ENCODE measurements around the gene NBAS.
A peak's percentile ranks its signal among the peaks of the same experiment; 100 is the strongest.

Gene NBAS

DNA sequence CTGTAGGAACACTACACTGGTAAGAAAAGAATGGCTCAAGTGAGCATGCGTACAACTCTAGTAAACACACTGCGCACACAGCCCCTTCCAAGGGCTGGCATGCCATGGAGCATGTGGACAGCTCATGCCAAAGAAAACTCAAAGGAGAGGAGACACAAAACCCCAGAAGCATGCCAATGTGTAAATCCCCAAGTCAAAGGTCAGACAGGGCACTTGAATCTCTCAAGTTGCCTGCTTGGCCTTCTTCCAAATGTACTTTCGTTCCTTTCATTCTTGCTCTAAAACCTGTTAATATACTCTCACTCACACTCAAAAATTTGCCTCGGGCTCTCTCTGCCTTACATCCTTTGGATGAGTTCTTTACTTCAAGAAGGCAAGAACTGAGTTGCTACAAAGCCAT, 365.3 kb downstream of the NBAS start:
- no peak for DNase-seq
- TF ChIP-seq POLR2A (IDR thresholded peaks at IDR 0.05; ENCODE audit: low read length) (no peak), GATA1 (IDR thresholded peaks at IDR 0.05; ENCODE audit: low read depth, low read length) (no peak)

DNA sequence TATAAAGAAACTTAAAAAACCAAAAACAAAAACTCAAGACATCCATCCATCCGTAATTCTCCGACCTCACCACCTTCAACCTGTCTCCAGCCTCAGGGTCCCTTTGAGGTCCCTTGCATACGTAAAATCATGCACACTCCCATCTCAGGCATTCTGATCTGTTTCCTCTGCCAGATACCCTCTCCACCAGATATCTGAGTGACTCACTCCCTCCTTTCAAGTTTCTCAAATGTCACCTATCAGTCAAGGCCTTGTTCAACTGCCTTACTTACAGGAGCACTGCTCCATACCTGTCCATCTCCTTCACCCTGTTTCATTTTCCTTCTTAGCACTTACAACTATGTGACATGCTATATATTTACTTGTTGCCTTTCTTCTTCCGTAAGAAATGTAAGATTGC, 369.3 kb downstream of the NBAS start:
- peak in 1 of 2 experiments; percentile 16 for DNase-seq
- TF ChIP-seq GATA1 (IDR thresholded peaks at IDR 0.05; ENCODE audit: low read depth, low read length) (no peak), POLR2A (IDR thresholded peaks at IDR 0.05; ENCODE audit: low read length) (no peak)

DNA sequence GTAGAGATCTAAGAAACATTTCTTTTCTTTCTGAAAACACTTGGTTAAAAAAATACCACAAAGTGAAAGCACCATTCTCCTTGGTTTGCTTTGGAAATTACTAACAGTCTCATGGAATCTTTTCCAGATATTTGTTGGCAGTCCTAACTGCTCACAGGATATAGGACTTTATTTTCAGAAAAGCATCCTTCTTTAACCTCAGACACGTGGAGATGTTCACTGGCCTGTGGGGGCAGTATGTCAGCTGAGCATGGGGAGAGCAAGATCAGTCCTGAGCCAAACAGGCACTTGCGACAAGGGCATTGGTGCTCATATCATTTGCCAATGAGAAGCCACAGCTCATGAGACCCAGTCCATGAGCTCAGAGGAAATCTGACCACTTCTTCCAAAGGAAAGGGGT, 371.9 kb downstream of the NBAS start:
- no peak for DNase-seq
- no peak for TF ChIP-seq GATA1 (IDR thresholded peaks at IDR 0.05; ENCODE audit: low read depth, low read length)
- TF ChIP-seq POLR2A (IDR thresholded peaks at IDR 0.05; ENCODE audit: low read length): no peak

DNA sequence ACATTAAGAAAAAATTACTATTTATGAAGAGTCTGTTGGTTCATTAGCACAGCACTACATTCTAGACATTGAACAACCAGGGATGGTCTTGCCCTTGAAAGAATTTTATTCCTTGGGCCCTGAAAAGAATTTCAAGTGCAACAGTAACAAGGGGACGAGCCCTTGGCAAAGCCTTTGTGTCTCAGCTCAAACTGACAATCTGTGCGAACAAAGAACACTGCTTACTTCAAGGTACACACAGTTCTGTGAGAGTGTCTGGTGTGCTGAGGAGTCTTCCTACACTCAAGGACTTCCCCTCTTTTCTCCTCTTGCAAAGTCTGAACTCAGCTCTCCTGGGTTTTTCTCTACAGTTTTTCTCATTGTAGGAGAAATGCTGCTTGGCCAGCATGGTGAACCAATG, 373.4 kb downstream of the NBAS start:
- no peak for TF ChIP-seq POLR2A (IDR thresholded peaks at IDR 0.05; ENCODE audit: low read length)
- TF ChIP-seq GATA1 (IDR thresholded peaks at IDR 0.05; ENCODE audit: low read depth, low read length): no peak
- no peak for DNase-seq

DNA sequence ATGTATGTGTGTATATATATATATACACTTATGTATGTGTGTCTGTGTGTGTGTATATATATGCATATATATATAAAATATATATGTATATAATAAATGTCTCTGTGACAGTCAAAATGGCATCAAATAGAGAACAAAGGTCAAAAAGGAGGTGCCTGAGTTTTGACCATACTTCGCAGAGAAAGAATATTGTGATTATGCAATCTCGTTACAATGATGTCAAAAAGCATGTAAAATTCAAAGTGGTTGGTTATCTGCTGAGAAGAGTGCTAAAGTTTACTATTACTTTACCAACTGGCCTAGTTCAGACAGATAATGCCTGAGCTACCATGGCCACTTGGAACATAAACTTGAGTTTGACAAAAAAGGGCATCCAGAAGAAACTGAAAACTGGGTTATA, 375.0 kb downstream of the NBAS start:
- no peak for DNase-seq
- TF ChIP-seq GATA1 (IDR thresholded peaks at IDR 0.05; ENCODE audit: low read depth, low read length) (no peak), POLR2A (IDR thresholded peaks at IDR 0.05; ENCODE audit: low read length) (no peak)

DNA sequence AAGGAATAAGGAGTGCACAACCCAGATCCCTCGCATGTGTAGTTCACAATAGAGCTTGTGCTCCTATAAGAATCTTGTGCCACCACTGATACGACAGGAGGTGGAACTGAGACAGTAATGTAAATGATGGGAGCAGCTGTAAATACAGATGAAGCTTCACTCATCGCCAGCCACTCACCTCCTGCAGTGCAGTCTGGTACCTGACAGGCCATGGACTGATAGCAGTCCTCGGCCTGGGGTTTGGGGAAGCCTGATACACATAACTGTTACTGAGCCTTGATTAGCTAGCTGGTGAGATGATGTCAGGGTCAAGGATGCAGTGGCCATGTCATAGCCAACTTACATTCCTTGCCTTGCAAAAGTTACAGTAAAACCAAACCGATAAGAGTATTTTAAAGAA, 376.6 kb downstream of the NBAS start:
- DNase-seq: no peak
- TF ChIP-seq POLR2A (IDR thresholded peaks at IDR 0.05; ENCODE audit: low read length): no peak
- TF ChIP-seq GATA1 (IDR thresholded peaks at IDR 0.05; ENCODE audit: low read depth, low read length): no peak

DNA sequence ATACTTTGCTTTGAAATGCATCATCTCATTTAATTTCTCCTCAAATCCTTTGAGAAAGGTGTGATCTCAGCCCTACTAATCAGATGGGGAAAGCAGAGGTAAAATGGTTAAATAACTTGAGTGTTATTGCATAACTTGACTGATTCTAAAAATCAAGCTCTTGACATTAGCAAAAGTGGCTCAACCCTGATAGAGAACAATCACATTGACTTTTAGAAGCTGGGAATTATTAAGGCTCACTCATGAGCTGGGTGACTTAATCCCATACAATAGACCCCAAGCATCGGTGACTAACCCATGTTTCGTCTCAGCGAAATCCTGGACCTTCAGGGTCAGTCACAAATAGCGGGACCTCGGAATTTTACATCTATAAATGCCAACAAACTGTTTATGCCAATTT, 378.9 kb downstream of the NBAS start:
- DNase-seq: no peak
- TF ChIP-seq POLR2A (IDR thresholded peaks at IDR 0.05; ENCODE audit: low read length): no peak

DNA sequence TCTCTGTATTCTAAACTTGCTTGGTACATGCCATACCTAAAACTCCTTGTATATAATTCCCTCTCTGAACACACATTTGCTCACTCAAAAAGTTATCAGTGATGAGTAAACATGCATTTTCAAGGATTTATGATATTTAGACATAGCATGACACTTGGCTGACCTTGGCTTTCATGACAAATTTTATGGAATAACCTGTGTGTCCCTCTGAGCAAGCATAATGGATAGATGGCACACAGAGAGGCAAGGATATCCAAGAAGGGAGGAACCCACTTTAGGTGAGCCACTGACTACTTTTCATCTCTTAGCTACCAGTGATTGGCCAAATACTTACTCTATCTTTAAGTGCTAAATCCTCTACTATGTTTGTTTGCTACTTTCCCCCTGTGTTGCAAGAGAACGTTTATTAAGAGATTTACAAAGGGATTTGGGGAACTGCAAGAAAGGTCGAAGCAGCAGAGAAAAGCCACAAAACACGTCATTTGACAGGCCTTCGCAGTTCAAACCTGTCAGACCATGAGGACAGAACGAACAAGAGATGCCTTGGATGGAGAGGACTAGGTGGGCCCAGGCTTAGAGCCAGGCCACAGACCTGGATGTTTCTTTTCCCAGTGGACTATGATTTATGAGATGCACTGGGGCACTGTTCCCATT, 379.9 kb downstream of the NBAS start:
- TF ChIP-seq POLR2A (IDR thresholded peaks at IDR 0.05; ENCODE audit: low read length): no peak
- DNase-seq: no peak

DNA sequence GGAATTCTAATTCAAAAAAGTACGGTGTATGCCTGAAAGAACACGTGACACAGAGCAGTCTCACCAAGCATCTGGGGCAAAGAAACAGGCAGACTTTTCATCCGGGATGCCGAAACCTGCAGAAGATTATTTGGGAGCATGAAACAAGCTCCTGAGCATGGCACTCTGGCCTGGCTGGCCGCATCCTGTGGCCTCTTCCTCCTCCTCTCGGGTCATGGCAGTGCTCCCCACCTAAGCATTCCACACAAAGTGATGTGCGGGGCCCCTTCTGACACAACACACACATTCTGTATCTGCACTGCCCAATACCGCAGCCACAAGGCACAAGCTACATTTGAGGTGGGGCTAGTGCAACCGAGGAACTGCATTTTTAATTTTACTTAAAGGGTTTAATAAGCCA, 380.8 kb downstream of the NBAS start:
- DNase-seq: no peak
- no peak for TF ChIP-seq POLR2A (IDR thresholded peaks at IDR 0.05; ENCODE audit: low read length)
- TF ChIP-seq GATA1 (IDR thresholded peaks at IDR 0.05; ENCODE audit: low read depth, low read length): no peak

DNA sequence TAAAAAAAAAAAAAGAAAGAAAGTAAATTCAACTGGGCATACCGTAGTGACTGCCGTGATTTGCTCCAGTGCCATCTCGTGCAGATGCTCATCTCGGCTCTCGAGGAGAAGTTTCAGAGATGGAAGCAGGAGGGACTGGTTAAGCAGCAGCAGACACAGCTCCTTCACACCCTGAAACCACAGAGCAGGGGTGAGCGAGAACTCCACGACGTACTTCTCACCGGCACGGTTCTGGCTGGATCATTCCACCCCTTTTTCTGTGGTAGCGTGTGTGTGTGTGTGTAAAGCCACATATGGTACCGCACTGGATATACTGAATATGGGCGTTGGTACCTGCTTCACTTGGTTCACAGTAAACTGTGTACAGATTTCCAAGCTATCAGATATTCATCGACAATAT, 382.2 kb downstream of the NBAS start:
- TF ChIP-seq POLR2A (IDR thresholded peaks at IDR 0.05; ENCODE audit: low read length): no peak
- no peak for TF ChIP-seq GATA1 (IDR thresholded peaks at IDR 0.05; ENCODE audit: low read depth, low read length)
- no peak for DNase-seq

DNA sequence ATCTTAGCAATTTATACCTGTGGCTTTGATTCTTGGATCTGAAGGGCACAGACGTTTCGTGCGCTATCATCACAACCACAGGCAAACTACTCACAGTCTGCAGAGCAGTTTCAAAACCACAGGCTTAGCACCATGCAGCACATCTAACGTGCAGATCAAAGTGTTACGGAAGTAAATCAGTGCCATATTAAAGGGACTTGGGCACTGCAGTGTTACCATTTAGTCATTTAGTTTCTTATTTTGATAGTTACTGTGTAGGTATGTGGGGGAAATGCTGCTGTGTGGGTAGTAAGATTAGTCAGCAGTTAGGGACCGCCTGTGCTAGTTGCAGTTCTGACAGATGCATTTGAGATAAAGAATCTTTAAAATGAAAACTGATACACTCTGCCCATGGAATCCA, 384.0 kb downstream of the NBAS start:
- TF ChIP-seq POLR2A (IDR thresholded peaks at IDR 0.05; ENCODE audit: low read length) (no peak), GATA1 (IDR thresholded peaks at IDR 0.05; ENCODE audit: low read depth, low read length) (no peak)
- DNase-seq: peak; percentile 18 to 36

DNA sequence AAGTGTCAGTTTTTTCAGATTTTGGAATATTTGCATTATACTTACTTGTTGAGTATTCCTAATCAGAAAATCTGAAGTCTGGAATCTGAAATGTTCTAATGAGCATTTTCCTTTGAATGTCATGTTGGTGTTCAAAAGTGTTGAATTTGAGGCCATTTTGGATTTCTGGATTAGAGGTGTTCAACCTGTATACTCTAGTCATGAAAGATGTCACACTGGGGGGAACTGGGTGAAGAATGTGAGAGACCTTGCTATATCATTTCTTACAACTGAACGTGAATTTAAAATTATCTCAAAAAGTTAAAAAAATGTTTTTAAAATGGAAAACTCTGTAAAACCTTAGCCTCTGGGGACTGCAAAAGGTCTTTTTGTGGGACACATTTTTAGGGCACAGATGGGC, 384.5 kb downstream of the NBAS start:
- no peak for DNase-seq
- TF ChIP-seq GATA1 (IDR thresholded peaks at IDR 0.05; ENCODE audit: low read depth, low read length): no peak
- TF ChIP-seq POLR2A (IDR thresholded peaks at IDR 0.05; ENCODE audit: low read length): no peak

DNA sequence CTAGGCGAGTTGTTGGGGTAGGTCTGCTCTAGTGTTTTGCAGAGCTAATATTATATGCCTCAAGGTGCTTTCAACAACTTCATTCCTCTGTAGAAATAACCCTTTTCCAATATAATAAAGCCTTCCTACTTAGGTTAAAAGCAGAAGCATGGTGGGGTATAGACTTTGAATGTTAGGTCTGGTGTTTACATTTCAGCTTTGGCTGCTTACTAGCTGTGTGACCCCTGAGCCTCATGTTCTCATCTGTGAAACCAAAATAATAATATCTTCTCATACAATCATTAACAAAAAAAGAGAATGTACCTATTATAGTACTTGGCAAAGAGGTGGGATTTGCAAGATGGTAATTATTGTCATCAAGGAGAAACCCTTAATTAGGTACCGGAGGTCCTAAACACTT, 386.6 kb downstream of the NBAS start:
- TF ChIP-seq POLR2A (IDR thresholded peaks at IDR 0.05; ENCODE audit: low read length): no peak
- no peak for TF ChIP-seq GATA1 (IDR thresholded peaks at IDR 0.05; ENCODE audit: low read depth, low read length)
- DNase-seq: no peak

DNA sequence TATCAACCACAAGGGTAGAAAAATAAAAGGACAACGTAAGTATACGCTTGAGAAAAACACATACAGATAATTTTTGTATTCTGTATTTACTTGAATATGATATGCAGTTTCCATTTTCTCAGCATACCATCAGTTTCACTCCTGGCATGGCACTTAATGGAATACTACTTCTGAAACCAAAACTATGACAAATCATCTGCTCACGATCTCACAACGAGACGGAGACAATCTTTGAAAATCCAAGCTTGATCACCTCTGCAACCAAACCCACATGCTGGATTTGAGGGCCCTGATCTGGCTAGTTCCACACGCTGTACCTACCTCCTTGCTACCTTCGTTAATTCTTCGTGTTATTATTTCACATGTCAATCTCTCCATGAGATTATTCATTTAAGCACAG, 387.6 kb downstream of the NBAS start:
- TF ChIP-seq GATA1 (IDR thresholded peaks at IDR 0.05; ENCODE audit: low read depth, low read length) (no peak), POLR2A (IDR thresholded peaks at IDR 0.05; ENCODE audit: low read length) (no peak)
- DNase-seq: no peak

DNA sequence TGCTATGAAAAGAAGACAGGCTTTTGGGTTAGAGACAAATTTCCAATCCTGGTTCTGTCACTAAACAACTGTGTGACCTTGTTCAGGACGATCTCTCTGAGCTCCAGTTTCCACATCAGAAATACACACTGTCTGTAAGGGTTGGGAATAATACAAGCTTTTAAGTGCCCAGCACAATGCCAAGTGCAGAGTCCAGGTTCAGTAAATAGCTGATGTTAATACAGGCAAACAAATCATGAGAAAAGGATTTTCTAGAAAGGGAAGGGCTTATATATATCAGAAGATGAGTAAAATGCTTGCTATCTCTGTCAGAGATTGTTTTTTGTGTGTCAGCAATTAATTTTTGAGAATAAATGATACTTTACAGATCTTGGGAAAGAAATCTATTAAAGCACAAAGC, 388.3 kb downstream of the NBAS start:
- no peak for DNase-seq
- TF ChIP-seq GATA1 (IDR thresholded peaks at IDR 0.05; ENCODE audit: low read depth, low read length): no peak
- TF ChIP-seq POLR2A (IDR thresholded peaks at IDR 0.05; ENCODE audit: low read length): no peak
